HCT116 (cell line): ENCODE results near the gene NEURL3.

Source experiments
- EGR1 ChIP-seq: IDR thresholded peaks from 2 replicates; pipeline ENCODE4 v1.6.1; 2012; ENCODE audit warnings: low read depth
- EZH2phosphoT487 ChIP-seq: fragments of 200-600 bp; IDR thresholded peaks from 2 replicates; pipeline ENCODE4 v1.6.1; 2018; ENCODE audit warnings: antibody characterized with exemption, borderline replicate concordance
- POLR2A ChIP-seq: IDR thresholded peaks from 2 replicates; pipeline ENCODE4 v1.7.0; 2011; ENCODE audit warnings: borderline replicate concordance; ENCODE audit not compliant: insufficient read depth, insufficient read length; ENCODE audit errors: extremely low read depth
- POLR2AphosphoS5 ChIP-seq: IDR thresholded peaks from 2 replicates; pipeline ENCODE4 v1.6.1; 2011; ENCODE audit warnings: mild to moderate bottlenecking, low read depth, low read length, moderate library complexity
- RAD21 ChIP-seq: IDR thresholded peaks from 2 replicates; pipeline ENCODE4 v1.6.1; 2012; ENCODE audit warnings: low read depth, mild to moderate bottlenecking
- SIN3A ChIP-seq: IDR thresholded peaks from 2 replicates; pipeline ENCODE4 v1.6.1; 2012; ENCODE audit warnings: low read depth
- YY1 ChIP-seq: IDR thresholded peaks from 2 replicates; pipeline ENCODE4 v1.6.1; 2011; ENCODE audit warnings: low read length, low read depth, moderate library complexity, mild to moderate bottlenecking; ENCODE audit not compliant: insufficient replicate concordance; ENCODE audit errors: extremely low read depth
- TF ChIP-seq, protein P1 (sequence below), 3 experiments: fragments of 200-600 bp in 1 of 3; sonication (generic) in 1 of 3; IDR thresholded peaks in 2 of 3; conservative IDR thresholded peaks in 1 of 3; 2 replicates each; pipeline ENCODE4 v1.5.1; 2012 to 2017; ENCODE audit warnings: low read depth in 2 of 3, low read length in 2 of 3, antibody characterized with exemption in 1 of 3, borderline replicate concordance in 1 of 3, control low read depth in 1 of 3, mild to moderate bottlenecking in 1 of 3, mixed read lengths in 1 of 3, mixed run types in 1 of 3, moderate library complexity in 1 of 3; ENCODE audit not compliant: insufficient read depth in 1 of 3

DNA sequence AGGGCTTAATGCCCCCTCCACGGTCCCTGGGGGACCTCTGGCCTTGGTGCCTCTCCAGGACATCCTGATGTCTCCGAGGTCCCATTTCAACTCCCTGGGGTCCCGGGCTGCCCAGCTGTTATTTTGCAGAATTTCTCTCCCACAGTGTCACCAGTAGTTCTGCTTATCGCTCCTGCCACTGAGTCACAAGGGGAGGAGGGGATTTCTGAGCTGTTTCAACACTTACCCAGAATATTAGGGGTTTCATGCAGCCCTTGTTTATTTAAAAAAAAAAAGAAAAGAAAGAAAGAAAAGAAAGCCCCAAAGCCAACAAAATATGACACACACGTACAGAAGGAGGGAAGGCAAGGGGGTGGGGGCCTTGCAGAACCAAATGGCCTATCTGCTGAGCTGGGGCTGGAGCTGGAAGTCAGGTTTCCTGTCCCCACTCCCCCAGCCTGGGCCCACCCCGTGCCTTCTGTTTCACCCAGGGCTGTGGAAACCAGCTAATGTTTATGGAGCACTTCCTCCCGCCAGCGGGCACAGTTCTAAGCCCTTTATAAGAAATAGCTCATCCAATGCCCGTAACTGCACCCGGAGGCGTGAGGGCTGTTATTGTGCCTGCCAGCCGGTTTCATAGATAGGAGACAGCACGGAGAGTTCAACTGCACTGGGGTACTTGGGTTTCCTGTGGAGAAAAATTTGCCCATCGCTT, 23.0 kb upstream of the NEURL3 start:
- TF ChIP-seq SIN3A (no peak), YY1 (no peak), POLR2A (no peak), RAD21 (no peak), EZH2phosphoT487 (no peak), POLR2AphosphoS5 (no peak), EGR1 (no peak)
- TF ChIP-seq, protein P1, sequence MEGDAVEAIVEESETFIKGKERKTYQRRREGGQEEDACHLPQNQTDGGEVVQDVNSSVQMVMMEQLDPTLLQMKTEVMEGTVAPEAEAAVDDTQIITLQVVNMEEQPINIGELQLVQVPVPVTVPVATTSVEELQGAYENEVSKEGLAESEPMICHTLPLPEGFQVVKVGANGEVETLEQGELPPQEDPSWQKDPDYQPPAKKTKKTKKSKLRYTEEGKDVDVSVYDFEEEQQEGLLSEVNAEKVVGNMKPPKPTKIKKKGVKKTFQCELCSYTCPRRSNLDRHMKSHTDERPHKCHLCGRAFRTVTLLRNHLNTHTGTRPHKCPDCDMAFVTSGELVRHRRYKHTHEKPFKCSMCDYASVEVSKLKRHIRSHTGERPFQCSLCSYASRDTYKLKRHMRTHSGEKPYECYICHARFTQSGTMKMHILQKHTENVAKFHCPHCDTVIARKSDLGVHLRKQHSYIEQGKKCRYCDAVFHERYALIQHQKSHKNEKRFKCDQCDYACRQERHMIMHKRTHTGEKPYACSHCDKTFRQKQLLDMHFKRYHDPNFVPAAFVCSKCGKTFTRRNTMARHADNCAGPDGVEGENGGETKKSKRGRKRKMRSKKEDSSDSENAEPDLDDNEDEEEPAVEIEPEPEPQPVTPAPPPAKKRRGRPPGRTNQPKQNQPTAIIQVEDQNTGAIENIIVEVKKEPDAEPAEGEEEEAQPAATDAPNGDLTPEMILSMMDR (IDR thresholded peaks at IDR 0.05 in 2 of 3, conservative IDR thresholded peaks at IDR 0.05 in 1 of 3; ENCODE audit: borderline replicate concordance in 1 of 3, insufficient read depth in 1 of 3, low read depth in 2 of 3, low read length in 2 of 3), result no peak
